Fibroblast of skin of right biceps (primary cell): Measurements from ENCODE around the gene WSB2.

ENCODE experiments used
- DNase-seq: peaks from one replicate; pipeline ENCODE4 v3.0.0-alpha.2; 2013

Gene WSB2

GRCh38 chr12:118061873-118062843, 1.2 kb upstream of the WSB2 start:
- DNase-seq, result peak; percentile 73

GRCh38 chr12:118060301-118061010, 523 bp downstream of the WSB2 start:
- DNase-seq, result peak; percentile 36

- DNase-seq, result peak; percentile 69
Observed at GRCh38 chr12:118059341-118060191, 1.4 kb downstream of the WSB2 start.

- DNase-seq, result no peak
Observed at GRCh38 chr12:118058881-118059280, 2.1 kb downstream of the WSB2 start.

GRCh38 chr12:118058227-118058626, 2.8 kb downstream of the WSB2 start:
- DNase-seq, result no peak

GRCh38 chr12:118055865-118056773, 4.9 kb downstream of the WSB2 start:
- no peak for DNase-seq

- peak; percentile 47 for DNase-seq
Observed at GRCh38 chr12:118055144-118055557, 5.8 kb downstream of the WSB2 start.

- DNase-seq, result no peak
Observed at GRCh38 chr12:118053071-118053985, 7.7 kb downstream of the WSB2 start.

- peak; percentile 94 for DNase-seq
Observed at GRCh38 chr12:118052324-118053070, 8.5 kb downstream of the WSB2 start.

- no peak for DNase-seq
Observed at GRCh38 chr12:118050972-118051910, 9.7 kb downstream of the WSB2 start.

- DNase-seq, result no peak
Observed at GRCh38 chr12:118046430-118046829, 14.5 kb downstream of the WSB2 start.

- no peak for DNase-seq
Observed at GRCh38 chr12:118044577-118044976, 16.4 kb downstream of the WSB2 start.

GRCh38 chr12:118044075-118044474, 16.9 kb downstream of the WSB2 start:
- no peak for DNase-seq

GRCh38 chr12:118042091-118042490, 18.9 kb downstream of the WSB2 start:
- DNase-seq, result no peak

- DNase-seq, result no peak
Observed at GRCh38 chr12:118038137-118038536, 22.8 kb downstream of the WSB2 start.

GRCh38 chr12:118036672-118037411, 24.1 kb downstream of the WSB2 start:
- DNase-seq, result no peak

- DNase-seq, result peak; percentile 41
Observed at GRCh38 chr12:118035190-118036041, 25.6 kb downstream of the WSB2 start.
